Panc1 (cell line): Measurements from ENCODE around the gene MDM2.

Experiments used
- CTCF ChIP-seq: fragments of 450-650 bp; IDR thresholded peaks from 2 replicates; pipeline ENCODE4 v1.5.1; 2017; ENCODE audit warnings: mild to moderate bottlenecking
- SIN3A ChIP-seq: IDR thresholded peaks from 2 replicates; pipeline ENCODE4 v1.6.1; 2012; ENCODE audit warnings: low read depth, mild to moderate bottlenecking, low read length, moderate library complexity, borderline replicate concordance; ENCODE audit not compliant: insufficient read depth

GRCh38 chr12:68784015-68784414, 24.0 kb upstream of the MDM2 start:
- TF ChIP-seq CTCF (no peak), SIN3A (no peak)
